Measurements from ENCODE around the gene MTOR.
"Not testable (repeated sequence)": the region's sequence is repeated elsewhere in the genome, so short reads cannot be mapped to it uniquely, and the experiment has no call there.

MTOR gene

GRCh38 chr1:11182884-11183283 is 79.5 kb downstream of the MTOR start:
- no peak overlapping the region for H3K9ac ChIP-seq
- no peaks in the 10 kb centered on the region for H3K9me3 ChIP-seq (replicated peaks in 1 of 11)
- H3K36me3 ChIP-seq, result peaks cover 88 to 100% (median 95%) of the 10 kb centered on the region in 11 experiments
- H3K4me3 ChIP-seq, result no peak overlapping the region
- H3K4me2 ChIP-seq, result no peak overlapping the region
- no peak for TF ChIP-seq Cebpa-rat (IDR thresholded peaks at IDR 0.05)
- H3K27ac ChIP-seq, result no peak overlapping the region
- H3K27me3 ChIP-seq, result no peaks in the 10 kb centered on the region
- no peaks in the 10 kb centered on the region for H3K4me1 ChIP-seq
- H4K20me1 ChIP-seq, result peaks cover 0 to 39% (median 18%) of the 10 kb centered on the region in 11 experiments; a peak in 11 of 22 replicates

DNA sequence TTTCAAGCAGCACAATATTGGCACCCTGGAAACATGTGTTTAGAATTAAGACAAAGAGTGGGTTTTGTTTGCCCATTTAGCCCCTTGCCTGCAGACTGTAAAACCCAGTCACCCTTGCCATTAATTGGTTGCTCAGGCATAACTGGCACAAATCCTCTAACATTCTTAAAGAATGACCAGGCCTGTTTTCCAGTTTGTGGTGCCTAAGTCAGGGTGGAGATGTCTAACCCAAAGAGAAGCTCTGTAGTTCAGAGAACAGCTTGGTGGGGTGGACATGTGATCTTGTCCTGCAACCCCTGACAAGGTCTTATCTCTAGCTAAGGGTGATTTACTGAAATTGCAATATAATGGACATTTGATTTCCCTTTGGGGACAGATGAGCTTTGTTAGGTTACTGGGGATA is 82.0 kb downstream of the MTOR start:
- no peak overlapping the region for H3K4me2 ChIP-seq
- H3K4me1 ChIP-seq, result no peaks in the 10 kb centered on the region
- H3K27me3 ChIP-seq, result no peaks in the 10 kb centered on the region
- no peaks in the 10 kb centered on the region for H3K9me3 ChIP-seq (replicated peaks in 1 of 11)
- TF ChIP-seq Cebpa-rat (IDR thresholded peaks at IDR 0.05), result no peak
- no peak overlapping the region for H3K9ac ChIP-seq
- peaks cover 0 to 49% (median 21%) of the 10 kb centered on the region in 11 experiments; a peak in 10 of 22 replicates for H4K20me1 ChIP-seq
- no peak overlapping the region for H3K27ac ChIP-seq
- H3K4me3 ChIP-seq, result no peak overlapping the region
- peaks cover 77 to 100% (median 98%) of the 10 kb centered on the region in 11 experiments for H3K36me3 ChIP-seq

DNA sequence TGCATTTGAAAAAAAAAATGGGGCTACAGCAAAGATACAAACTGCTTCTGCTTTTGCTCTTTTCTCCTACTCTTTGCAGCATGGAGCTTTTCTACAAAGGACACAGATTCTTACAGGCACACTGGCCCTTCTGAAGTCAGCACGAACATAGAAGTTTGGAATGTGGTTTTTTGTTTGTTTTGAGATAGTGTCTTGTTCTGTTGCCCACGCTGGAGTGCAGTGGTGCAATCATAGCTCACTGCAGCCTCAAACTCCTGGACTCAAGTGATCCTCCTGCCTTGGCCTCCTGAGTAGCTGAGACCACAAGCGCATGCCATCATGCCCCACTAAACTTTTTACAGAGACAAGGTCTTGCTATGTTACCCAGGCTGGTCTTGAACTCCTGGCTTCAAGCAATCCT is 82.6 kb downstream of the MTOR start:
- H3K4me2 ChIP-seq; H3K9me3 ChIP-seq (replicated peaks in 1 of 11); H3K27ac ChIP-seq; H3K4me3 ChIP-seq; H3K4me1 ChIP-seq; H3K9ac ChIP-seq; H3K27me3 ChIP-seq: not testable (repeated sequence)
- Histone ChIP-seq H4K20me1 (peaks cover 0 to 55% (median 21%) of the 10 kb centered on the region in 11 experiments; a peak in 12 of 22 replicates), H3K36me3 (peaks cover 71 to 100% (median 98%) of the 10 kb centered on the region in 11 experiments)

DNA sequence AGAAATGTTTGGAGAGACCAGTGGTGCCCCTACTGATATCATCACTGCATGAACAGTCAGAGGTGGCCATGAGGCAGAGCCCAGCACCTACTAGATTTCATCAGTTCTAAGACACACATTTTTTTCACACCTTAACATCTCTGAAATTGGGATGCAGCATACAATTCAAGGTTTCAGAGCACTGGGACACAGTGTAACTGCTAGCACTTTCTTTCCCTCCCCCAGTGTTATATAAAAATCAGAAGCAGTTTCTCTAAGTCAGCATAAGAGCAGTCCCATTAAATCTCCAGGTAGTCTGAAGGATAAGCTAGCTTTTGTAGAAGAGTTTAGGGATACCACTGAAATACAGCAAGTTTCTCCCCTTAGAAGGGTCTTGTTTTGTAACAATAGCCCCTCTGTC is 83.2 kb downstream of the MTOR start:
- H3K9ac ChIP-seq, result no peak overlapping the region
- no peak overlapping the region for H3K4me3 ChIP-seq
- TF ChIP-seq Cebpa-rat (IDR thresholded peaks at IDR 0.05), result no peak
- no peaks in the 10 kb centered on the region for H3K4me1 ChIP-seq
- H3K9me3 ChIP-seq (replicated peaks in 1 of 11), result no peaks in the 10 kb centered on the region
- no peaks in the 10 kb centered on the region for H3K27me3 ChIP-seq
- peaks cover 64 to 100% (median 96%) of the 10 kb centered on the region in 11 experiments for H3K36me3 ChIP-seq
- H4K20me1 ChIP-seq, result peaks cover 0 to 61% (median 21%) of the 10 kb centered on the region in 11 experiments; a peak in 14 of 22 replicates
- H3K27ac ChIP-seq, result no peak overlapping the region
- no peak overlapping the region for H3K4me2 ChIP-seq

DNA sequence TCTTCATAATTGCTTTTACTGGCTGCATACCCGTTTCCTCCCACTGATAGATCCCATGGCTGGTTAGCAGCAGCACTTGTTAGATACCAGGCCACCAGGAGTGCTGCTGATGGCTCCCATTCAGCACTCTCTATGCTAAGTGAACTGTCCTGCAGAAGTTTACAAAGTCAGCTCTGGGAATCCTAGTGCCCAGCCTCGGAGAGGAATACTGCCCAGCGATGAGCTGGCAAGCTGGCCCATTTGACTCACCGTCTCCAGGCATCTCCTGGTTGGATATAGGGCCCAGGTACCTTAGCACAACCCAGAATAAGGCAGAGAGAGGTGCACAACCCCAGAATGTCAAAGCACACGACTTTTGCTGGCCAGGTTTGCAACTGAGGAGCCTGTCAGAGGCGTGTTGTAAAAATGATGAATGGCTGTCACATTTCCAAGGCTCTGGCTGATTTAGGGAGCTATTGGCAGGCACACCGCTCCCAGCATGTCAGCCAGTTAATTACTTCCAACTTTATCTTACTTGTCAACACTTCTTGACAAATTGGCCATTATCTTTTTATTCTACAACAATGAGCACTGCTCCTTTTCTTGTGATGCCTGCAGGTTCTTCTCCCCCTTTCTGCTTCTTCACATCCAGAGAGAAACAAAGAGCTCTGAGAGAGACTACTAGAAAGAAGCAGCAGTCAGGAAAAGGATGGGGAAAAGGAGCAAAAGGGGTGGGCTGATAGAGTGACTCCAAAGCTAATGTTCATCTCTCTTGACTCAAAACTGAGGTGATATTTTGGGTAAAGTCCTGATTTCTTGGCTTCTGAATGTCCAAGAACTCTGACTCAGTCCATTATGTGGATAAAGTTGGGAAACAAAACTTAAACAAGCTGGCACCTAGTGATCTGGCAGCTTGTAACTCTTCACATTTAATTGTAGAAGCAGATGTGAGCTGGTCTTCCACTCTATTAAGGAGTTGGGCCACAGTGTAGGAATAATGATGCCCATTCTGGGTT is 84.0 kb downstream of the MTOR start:
- H3K4me2 ChIP-seq, result no peak overlapping the region
- peaks cover 58 to 100% (median 96%) of the 10 kb centered on the region in 11 experiments for H3K36me3 ChIP-seq
- H4K20me1 ChIP-seq, result peaks cover 0 to 63% (median 26%) of the 10 kb centered on the region in 11 experiments; a peak in 14 of 22 replicates
- H3K4me3 ChIP-seq, result no peak overlapping the region
- no peak for TF ChIP-seq Cebpa-rat (IDR thresholded peaks at IDR 0.05)
- H3K4me1 ChIP-seq, result no peaks in the 10 kb centered on the region
- H3K27me3 ChIP-seq, result no peaks in the 10 kb centered on the region
- no peak overlapping the region for H3K9ac ChIP-seq
- H3K9me3 ChIP-seq (replicated peaks in 1 of 11), result no peaks in the 10 kb centered on the region
- H3K27ac ChIP-seq, result no peak overlapping the region

DNA sequence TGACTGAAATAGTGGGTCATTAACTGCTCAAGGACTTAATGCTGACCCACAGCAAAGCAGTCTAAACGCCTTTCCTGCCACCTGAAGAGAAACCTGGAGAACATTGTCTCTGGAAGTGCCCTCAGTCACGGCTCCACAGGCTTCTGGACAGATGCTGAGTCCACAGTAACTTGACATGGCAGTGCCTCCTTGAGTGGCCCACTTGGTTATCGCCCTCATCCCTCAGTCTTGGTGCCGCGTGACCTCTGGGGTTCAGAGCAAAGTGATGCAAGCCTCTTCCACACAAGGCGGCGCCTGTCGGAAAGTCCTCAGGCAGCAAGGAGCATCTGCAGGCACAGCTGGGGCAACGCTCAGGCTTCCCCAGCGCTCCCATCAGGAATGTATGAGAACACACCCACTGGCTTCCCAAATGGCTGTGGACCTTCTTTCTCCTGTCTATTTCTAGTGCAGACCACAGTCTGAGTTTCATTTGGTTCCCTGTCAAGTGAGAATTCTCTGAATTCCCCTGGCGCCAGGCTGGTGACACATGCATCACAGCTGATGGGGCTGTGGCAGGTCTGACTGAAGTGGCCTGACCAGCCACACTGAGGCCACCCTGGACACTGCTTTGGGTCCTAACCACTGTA is 86.2 kb downstream of the MTOR start:
- Histone ChIP-seq H3K36me3 (peaks cover 43 to 97% (median 82%) of the 10 kb centered on the region in 11 experiments), H3K9ac (no peak overlapping the region), H3K27ac (no peak overlapping the region), H3K4me1 (no peaks in the 10 kb centered on the region), H3K4me2 (no peak overlapping the region), H4K20me1 (peaks cover 0 to 55% (median 21%) of the 10 kb centered on the region in 11 experiments; a peak in 15 of 22 replicates), H3K4me3 (no peak overlapping the region), H3K9me3 (replicated peaks in 1 of 11) (no peaks in the 10 kb centered on the region), H3K27me3 (no peaks in the 10 kb centered on the region)
- no peak for TF ChIP-seq Cebpa-rat (IDR thresholded peaks at IDR 0.05)

DNA sequence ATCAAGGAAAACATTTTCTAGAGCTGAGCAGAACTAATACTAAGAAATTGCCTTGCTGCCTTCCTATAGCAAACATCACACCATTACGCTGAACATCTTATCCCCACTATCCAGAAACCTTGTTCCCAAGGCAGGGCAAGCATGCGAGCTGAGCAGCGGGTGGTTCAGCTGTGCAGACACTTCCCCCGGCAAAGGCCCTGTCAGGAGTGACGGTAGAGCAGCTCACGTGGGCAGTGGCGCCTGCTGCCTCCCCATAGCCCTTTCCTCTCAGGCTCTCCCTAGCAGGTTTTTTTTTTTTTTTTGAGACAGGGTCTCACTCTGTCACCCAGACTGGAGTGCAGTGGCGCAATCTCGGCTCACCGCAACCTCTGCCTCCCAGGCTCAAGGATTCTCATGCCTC is 86.9 kb downstream of the MTOR start:
- H4K20me1 ChIP-seq, result peaks cover 0 to 55% (median 21%) of the 10 kb centered on the region in 11 experiments; a peak in 14 of 22 replicates

DNA sequence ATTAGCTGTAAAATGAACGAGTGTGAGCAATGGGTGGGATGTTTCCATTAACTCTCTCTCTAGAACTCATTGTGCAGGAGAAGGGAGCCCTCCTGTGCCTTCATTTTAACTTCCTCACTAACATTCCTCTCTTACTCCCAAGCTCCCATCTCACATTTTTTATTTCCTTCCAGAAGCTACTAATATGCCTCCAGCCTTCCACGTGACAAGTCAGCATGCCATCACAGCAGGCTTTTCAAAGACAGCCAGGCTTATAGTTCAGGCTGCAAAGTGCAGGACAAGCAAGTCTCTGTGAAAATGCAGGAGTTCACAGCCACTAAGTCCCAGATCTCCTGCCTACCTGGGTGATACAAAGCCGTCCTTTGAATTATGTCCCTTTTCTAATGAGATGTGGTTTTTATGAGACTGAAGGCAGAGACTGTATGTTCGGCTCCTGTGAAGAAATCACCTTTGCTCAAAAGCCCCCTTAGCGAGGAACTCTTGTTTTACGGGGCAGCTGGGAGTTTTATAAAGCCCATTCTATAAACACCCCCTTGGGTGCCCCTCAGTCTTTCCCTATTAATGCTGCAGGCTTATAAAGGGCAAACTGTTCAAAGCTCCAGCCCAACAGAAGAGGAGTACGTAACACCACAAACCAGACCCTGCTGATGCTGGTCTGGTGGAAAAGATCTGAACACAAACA is 87.9 kb downstream of the MTOR start:
- Histone ChIP-seq H3K27ac (no peak overlapping the region), H3K27me3 (no peaks in the 10 kb centered on the region), H3K4me1 (no peaks in the 10 kb centered on the region), H3K9me3 (replicated peaks in 1 of 11) (no peaks in the 10 kb centered on the region), H4K20me1 (peaks cover 0 to 56% (median 17%) of the 10 kb centered on the region in 11 experiments; a peak in 14 of 22 replicates), H3K9ac (no peak overlapping the region), H3K4me3 (no peak overlapping the region), H3K36me3 (peaks cover 32 to 90% (median 72%) of the 10 kb centered on the region in 11 experiments), H3K4me2 (no peak overlapping the region)
- TF ChIP-seq Cebpa-rat (IDR thresholded peaks at IDR 0.05), result no peak

More for the DNA sequence above, 86.9 kb downstream of the MTOR start:
- Histone ChIP-seq H3K27me3 (no peaks in the 10 kb centered on the region), H3K27ac (no peak overlapping the region), H3K36me3 (peaks cover 37 to 90% (median 75%) of the 10 kb centered on the region in 11 experiments), H3K4me2 (no peak overlapping the region), H3K9me3 (replicated peaks in 1 of 11) (no peaks in the 10 kb centered on the region), H3K4me3 (no peak overlapping the region), H3K9ac (no peak overlapping the region), H3K4me1 (no peaks in the 10 kb centered on the region)
- TF ChIP-seq Cebpa-rat (IDR thresholded peaks at IDR 0.05), result no peak

DNA sequence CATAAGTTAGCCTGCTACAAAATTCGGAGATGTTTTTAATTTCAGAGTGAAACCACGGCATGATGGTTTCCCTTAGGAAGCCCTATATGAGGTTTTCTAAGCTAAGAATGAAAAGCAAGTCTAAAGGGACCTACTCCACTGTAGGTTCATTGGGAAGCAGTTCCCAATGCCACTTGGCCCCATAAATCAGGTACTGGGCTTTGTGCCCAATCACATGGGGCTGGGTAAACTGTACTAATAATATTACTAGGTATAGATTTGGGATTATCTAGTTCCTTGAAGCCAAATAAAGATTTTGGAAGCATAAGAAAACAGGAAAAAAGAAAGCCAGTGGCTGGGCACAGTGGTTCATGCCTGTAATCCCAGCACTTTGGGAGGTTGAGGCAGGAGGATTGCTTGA is 92.2 kb downstream of the MTOR start:
- Histone ChIP-seq H3K27ac (no peak overlapping the region), H4K20me1 (peaks cover 0 to 25% (median 10%) of the 10 kb centered on the region in 11 experiments; a peak in 10 of 22 replicates), H3K4me1 (no peaks in the 10 kb centered on the region), H3K4me2 (no peak overlapping the region), H3K27me3 (no peaks in the 10 kb centered on the region), H3K4me3 (no peak overlapping the region), H3K9me3 (replicated peaks in 1 of 11) (peaks cover 0 to 11% (median 9%) of the 10 kb centered on the region in 11 experiments; a peak in 11 of 22 replicates), H3K9ac (no peak overlapping the region), H3K36me3 (peaks cover 19 to 75% (median 58%) of the 10 kb centered on the region in 11 experiments)
- TF ChIP-seq Cebpa-rat (IDR thresholded peaks at IDR 0.05), result no peak

Data from BLaER1 treated with 17β-estradiol and CSF1 and Interleukin-3, amounts not matched to agents 10 nM and 100 nM (cell line).